ENCODE measurements around the gene SERINC4. TPM values are rescaled to one million over a fixed set of nuclear protein-coding genes. Genes with fewer than 3 reads are reported as not detected.
"Not testable (repeated sequence)": the region's sequence is repeated elsewhere in the genome, so short reads cannot be mapped to it uniquely, and the experiment has no call there.

The SERINC4 gene
- not detected for polyA plus RNA-seq (ENCODE audit: insufficient read length)
- long read RNA-seq, donor 1: 0 reads
- long read RNA-seq, donor 2: 0 reads
- long read RNA-seq, donor 3: 0 reads
- long read RNA-seq, donor 4: 0 reads
- long read RNA-seq, donor 5: 0 reads
- long read RNA-seq, donor 6: 0 reads
- long read RNA-seq, donor 7: 0 reads
- long read RNA-seq, donor 8: 0 reads

DNA sequence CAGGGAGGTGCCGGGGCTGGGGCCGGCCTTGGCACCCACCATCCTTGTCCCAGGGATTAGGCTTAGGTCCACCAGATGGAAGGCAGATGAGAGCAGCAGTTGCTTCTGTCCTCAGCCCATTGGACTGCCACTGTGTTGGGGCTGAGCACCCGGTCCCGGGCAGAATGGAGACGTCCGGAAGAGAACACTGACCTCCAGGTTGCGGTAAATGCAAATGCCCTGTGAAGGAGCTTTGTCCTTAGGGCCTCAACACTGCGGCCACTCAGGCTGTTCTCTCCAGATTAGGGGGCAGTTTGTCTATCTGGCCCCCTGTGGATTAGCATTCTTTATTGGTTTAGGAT lies at the start of gene SERINC4:
TSS of gene SERINC4 (minus strand) at position 276 of the 341 bp plus-strand sequence. CDS start at position 42, 234 bp downstream.
- no peak for DNase-seq

DNA sequence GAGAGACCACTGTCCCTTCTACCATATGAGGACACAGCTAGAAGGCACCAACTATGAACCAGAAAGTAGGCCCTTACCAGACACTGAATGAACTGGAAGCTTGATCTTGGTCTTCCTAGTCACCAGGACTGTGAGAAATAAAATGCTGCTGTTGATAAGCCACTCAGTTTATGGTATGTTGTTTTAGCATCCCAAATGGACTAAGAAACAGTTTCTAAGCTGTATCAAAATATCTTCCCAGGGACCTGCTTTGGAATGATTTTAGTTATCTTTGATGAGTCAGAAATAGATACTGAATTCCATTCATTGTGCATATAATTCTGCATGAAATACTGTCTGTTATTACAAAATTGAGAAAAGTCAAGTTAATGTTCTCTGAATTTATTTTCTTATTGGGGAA lies 45.4 kb upstream of the SERINC4 start:
- no peak for DNase-seq

DNA sequence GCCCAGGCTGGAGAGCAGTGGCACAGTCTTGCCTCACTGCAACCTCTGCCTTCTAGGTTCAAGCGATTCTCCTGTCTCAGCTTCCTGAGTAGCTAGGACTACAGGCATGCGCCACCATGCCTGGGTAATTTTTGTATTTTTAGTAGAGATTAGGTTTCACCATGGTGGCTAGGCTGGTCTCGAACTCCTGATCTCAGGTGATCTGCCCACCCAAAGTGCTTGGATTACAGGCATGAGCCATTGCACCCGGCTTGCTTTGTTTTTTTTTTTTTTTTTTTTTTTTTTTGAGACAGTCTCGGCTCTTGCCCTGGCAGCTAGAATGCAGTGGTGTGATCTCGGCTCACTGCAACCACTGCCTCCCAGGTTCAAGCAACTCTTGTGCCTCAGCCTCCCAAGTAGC lies 32.5 kb upstream of the SERINC4 start:
- DNase-seq: not testable (repeated sequence)

DNA sequence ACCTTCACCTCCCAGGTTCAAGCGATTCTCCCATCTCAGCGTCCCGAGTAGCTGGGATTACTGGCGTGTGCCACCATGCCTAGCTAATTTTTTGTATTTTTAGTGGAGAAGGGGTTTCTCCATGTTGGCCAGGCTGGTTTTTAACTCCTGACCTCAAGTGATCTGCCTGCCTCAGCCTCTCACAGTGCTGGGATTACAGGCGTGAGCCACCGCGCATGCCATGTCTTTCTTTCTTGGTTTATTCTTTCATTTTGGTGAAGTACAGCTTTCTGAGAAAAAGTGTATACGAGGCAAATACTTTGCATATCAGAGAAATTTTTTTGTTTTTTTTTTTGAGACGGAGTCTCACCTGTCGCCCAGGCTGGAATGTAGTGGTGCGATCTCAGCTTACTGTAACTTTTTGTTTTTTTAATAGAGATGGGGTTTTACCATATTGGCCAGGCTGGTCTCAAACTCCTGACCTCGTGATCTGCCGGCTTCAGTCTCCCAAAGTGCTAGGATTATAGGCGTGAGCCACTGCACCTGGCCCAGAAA lies 31.6 kb upstream of the SERINC4 start:
- DNase-seq: not testable (repeated sequence)

DNA sequence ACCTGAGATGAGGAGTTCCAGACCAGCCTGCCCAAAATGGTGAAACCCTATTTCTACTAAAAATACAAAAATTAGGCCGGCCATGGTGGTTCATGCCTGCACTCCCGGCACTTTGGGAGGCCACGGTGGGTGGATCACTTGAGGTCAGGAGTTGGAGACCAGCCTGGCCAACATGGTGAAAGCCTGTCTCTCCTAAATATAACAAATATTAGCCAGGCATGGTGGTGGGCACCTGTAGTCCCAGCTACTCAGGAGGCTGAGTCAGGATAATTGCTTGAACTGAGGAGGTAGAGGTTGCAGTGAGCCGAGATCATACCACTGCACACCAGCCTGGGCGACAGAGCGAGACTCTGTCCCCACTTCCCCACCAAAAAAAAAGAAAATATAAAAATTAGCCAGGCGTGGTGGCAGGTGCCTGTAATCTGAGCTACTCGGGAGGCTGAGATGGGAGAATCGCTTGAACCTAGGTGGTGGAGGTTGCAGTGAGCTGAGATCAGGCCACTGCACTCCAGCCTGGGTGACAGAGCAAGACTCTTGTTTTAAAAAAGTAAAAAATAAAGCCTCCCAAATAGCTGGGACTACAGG lies 30.8 kb upstream of the SERINC4 start:
- not testable (repeated sequence) for DNase-seq

DNA sequence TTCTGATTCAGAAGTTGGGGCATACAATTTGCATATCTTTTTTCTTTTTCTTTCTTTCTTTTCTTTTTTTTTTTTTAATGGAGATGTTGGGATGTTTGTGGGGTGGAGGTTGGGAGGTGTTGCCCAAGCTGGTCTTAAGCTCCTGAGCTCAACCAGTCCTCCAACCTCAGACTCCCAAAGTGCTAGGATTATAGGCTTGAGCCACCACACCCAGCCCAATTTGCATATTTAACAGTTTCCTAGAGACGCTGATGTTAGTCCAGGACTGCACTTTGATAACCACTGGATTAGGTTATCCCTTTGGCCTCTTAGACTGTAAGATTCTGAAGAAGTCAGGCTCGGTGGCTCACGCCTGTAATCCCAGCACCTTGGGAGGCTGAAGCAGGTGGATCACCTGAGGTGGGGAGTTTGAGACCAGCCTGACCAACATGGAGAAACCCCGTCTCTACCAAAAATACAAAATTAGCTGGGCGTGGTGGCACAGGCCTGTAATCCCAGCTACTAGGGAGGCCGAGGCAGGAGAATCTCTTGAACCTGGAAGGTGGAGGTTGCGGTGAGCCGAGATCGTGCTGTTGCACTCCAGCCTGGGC lies 30.0 kb upstream of the SERINC4 start:
- DNase-seq: not testable (repeated sequence)

DNA sequence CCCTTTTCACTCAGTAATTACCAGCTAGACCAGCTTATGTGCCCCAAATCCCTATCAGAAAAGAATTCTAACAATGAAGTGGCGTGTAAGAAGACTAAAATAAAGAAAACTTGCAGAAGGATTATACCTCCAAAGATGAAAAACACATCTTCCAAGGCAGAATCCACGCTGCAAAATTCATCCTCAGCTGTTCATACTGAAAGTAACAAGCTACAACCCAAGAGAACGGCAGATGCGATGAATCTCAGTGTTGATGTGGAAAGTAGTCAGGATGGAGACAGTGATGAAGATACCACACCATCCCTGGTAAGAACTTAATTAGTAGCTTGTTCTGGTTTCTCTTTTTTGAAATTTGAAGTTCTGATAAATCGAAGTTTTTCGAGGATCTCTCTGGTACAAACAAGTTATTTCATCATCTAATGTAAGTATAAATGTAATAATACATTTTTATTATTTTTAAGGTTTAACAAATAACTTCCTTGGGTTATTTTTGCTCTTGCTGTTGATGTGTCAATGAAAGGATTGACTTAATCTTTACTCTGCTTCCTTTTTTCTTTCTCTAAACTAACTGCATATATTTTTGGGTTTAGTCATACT lies 28.1 kb upstream of the SERINC4 start:
- DNase-seq: peak; percentile 3

DNA sequence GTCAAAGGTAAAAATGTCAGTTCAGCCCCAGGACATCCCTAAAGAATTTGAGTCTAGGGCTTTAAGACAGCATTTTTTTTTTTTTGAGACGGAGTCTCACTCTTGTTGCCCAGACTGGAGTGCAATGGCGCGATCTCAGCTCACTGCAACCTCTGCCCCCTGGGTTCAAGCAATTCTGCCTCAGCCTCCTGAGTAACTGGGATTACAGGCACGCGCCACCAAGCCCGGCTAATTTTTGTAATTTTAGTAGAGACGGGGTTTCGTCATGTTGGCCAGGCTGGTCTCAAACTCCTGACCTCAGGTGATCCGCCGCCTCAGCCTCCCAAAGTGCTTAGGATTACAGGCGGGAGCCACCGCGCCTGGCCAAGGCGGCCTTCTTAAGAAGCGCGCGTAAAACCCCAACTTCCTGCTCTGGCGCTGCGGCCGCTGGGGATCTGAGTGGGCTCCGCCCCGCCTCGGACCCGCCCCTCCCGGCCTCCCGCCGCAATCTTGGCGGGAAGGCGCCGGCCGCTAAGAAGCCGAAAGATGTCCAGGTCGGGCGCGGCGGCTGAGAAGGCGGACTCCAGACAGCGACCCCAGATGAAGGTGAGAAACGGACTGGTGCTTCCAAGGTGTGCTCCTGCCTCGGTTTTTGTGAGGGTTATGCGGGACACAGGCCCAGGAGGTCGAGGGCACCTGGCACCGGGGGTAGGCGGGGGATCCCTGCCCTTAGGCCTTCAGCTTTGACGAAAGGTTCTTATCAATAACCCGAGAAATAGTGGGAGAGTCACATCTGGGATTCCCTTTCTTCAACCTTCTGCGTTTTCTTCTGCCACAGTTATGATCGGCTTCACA lies 26.7 kb upstream of the SERINC4 start, which contains the start of gene WDR76:
TSS of gene WDR76 (plus strand) at position 495 of the 834 bp plus-strand sequence. CDS start at position 526, 31 bp downstream.
- DNase-seq: peak; percentile 82

DNA sequence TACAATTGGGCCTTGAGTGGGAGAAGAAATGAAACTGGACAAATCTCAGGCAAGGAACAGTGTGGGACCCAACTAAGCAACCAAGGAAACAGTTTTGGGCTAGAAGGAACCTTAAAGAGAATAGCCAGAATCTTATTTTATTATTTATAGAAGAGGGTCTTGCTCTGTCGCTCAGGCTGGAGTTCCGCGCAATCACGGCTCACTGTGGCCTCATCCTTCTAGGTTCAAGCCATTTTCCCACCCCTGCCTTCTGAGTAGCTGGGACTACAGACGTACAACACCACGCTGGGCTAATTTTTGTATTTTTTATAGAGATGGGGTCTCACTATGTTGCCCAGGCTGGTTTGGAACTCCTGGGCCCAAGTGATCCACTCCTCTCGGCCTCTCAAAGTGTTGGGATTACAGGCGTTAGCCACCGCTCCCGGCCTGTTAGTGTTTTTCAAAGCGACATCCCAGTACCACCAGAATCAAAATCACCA lies 26.0 kb upstream of the SERINC4 start:
- DNase-seq: no peak

DNA sequence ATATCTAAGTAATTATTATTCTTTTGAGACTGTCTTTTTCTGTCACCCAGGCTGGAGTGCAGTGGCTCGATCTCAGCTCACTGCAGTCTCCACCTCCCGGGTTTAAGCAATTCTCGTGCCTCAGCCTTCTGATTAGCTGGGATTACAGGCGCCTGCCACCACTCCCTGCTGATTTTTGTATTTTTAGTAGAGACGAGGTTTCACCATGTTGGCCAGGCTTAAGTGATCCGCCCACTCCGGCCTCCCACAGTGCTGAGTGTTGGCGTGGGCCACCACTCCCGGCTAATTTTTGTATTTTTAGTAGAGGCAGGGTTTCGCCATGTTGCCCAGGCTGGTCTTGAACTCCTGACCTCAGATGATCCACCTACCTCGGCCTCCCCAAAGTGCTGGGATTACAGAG lies 25.3 kb upstream of the SERINC4 start:
- not testable (repeated sequence) for DNase-seq

DNA sequence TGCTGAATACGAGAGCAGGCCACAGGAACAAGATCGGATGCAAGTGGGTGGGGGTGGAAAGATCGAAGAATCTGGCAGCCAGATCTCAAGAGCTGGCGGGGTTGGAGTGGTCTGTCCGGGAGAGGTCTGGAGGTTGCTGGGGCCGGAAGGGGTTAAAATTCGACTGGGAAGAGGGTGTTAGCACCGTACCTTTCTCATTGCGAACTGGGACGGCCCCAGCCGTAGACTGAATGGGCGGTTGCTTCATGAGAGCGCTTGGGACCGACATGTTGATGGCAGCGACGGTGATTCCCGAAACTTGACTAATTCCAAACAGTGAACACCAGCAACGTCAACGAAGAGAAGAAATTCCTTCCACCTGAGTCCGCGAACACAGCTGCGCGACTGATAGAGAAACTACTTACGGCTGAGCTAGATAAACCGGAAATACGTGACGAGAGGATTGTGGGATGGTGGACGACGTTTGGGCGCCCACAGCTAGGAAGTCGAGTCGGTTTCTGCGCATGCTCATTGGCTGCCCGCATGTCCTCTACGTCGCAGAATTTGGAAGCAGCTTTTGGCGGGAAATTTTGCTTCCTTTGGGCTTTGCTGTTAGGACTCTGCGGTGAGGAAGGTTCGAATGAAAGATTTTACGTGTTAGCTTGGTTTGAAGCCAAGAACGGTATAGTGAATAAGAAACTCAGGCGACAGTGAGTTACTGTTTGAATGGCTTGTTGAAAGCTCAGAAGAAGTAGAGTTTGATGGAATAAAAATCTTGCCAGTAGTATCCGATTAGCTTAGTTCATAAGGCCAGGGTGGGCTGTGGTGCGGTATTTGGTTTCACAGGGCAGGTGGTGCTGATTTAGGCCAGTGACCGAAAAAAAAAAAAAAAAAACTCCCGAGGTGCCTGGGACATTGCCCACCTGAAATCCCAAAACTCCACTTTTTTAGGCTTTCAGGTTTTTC lies 24.6 kb upstream of the SERINC4 start, which contains the start of gene MFAP1:
TSS of gene MFAP1 (minus strand) at position 389 of the 945 bp plus-strand sequence. CDS start at position 268, 121 bp downstream.
- peak; percentile 94 for DNase-seq

DNA sequence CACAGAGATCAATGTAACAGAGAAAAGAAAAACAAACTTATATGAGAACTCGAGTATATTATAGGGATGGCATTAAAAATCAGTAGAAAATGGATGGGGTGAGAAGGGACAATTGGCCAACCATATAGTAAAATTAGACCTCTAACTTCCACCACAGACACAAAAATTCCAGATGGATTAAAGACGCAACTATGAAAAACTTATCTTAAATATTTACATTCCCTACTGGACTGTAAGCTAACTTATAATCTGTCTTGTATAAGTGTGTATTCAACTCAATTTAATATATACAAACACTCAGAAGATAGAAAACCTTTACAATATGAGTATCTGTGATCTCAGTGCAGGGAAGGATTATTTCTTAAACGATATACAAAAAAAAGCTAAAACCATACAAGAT lies 21.5 kb upstream of the SERINC4 start:
- no peak for DNase-seq

DNA sequence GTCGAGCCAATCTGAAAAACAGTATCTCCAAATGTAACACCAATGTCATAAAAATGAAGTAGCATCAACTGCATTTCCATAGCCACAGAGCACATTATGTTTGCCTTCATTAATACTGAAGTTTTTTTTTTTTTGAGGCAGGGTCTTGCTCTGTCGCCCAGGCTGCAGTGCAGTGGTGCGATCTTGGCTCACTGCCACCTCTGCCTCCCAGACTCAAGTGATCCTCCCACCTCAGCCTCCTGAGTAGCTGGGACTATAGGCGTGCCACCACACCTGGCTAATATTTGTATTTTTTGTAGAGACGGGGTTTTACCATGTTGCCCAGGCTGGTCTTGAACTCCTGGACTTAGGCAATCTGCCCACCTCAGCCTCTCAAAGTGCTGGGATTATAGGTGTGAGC lies 15.0 kb upstream of the SERINC4 start:
- not testable (repeated sequence) for DNase-seq

DNA sequence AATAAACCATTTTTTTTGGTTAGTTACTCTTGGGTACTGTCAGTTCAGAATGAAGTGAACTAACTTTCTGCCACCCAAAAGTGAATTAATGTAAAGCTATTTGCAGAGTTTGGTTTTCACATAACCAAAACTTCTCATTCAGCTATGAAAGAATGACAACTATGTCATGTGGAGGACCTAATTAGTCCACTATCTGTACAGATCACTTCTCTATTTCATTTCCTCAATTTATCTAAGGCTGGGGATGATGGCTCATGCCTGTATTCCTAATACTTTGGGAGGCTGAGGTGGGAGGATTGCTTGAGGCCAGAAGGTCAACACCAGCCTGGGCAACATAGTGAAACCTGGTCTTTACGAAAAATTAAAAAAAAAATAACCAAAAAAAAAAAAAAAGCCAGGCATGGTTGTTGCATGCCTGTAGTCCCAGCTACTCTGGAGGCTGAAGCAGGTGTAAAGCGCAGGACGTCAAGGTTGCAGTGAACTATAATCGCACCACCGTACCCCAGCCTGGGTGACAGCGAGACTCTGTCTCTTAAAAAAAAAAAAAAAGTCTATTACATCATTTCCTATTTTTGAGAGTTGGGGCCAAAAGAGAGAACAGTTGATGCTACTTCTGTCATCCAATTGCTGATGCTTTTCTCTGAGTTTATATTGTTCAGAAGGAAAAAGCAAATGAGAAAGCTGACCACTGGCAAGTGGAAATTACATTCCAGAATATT lies 9.1 kb upstream of the SERINC4 start:
- DNase-seq: no peak

DNA sequence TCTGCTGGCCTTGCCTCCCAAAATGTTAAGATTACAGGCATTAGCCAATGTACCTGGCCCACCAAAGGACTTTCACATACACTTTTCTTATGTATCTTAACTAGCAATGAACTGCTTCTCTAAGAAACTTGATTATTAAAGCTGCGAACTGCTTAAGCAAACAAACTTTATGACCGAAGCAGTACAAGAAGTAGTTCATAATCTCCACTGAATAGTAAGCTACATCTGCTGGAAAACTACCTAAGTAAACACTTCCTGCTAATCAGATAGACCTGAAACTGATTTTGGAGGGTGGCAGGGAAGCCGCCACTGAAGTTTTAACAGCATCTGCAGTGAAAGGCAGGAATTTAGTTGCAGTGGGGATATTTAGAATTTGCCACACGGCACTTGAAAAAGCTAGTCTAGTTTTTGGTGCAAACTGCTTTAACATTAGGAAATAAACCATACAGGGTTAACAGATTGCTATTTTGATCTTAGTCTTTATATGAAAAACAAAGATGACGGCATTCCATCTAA lies 8.5 kb upstream of the SERINC4 start:
- DNase-seq: no peak

DNA sequence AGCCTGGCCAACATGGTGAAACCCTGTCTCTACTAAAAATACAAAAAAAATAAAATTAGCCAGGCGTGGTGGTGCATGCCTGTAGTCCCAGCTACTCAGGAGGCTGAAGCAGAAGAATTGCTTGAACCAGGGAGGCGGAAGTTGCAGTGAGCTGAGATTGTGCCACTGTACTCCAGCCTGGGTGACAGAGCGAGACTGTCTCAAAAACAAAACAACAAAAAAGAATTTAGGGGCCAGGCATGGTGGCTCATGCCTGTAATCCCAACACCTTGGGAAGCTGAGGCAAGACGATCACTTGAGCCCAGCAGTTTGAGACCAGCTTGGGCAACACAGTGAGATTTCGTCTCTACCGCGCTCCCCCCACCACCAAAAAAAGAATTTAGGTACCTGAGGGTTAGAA lies 2.7 kb upstream of the SERINC4 start:
- DNase-seq: not testable (repeated sequence)

DNA sequence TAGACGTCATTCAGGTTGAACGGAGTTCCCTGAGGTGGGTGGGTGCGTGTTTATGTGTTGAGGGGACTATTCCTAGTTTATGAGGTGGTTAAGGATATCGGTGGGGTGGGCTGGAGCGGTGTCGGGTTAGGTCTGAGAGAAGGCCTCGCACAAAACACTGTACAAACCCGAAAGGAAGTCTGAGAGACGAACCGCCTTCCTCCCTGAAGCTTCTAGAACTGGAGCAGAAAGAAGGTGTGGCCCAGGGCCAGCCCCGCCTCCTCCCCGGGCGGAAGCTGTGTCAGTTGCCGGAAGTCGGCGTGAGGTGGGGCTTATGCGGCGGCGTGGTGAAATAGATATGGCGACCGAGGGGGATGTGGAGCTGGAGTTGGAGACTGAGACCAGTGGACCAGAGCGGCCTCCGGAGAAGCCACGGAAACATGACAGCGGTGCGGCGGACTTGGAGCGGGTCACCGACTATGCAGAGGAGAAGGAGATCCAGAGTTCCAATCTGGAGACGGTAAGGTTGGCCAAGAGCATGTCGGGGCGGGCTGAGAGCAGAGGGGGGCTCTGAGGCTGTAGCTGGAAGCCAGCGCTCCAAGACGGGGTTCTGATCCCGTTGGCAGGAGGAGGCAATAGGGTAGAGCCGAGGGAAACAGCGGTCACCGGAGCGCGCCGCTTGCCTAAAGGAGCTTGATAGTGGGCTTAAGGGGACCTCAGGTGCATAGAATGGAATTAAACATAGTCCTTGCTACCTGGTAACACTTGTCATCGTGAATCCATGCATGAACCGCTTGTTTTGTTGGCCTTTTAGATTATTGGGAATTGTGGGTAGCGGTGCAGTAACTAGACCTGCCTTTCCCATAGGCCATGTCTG lies 494 bp upstream of the SERINC4 start, which contains the start of gene HYPK:
TSS of gene HYPK (plus strand) at position 314 of the 856 bp plus-strand sequence. CDS start at position 338, 24 bp downstream.
- peak; percentile 90 for DNase-seq

DNA sequence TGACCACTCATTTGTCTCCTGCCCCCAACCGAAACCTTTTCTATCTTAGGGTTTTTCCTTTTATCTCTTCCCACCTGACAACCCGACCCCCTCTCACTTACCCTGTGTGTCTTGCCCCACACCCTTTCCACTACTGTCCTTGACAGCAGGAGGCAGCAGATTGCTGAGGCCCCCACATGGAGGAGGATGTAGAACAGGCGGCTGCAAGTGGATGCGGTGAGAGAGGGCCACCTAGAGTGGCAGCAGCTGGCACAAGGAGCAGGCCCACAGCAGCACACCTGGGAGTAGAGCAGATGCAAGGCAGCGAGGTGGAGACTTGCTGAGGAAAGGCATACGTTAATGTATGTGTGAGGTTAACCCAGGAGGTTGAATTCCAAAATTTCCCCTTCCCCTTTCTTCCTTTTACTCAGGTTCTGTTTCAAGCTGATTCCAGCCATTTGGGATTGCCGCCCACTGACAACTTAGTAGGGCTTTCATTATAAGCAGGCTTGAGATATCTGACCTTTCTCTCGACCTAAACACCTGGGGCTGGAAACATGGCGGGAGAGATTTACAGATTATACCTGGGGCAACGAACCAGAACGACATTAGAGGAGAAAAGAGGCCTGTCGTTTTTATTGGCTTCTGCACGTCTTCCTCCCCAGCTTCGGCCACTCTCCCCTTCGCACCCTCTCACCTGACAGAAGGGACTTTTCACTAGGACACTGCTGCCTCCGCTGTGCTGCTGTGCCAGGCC lies 643 bp downstream of the SERINC4 start:
- no peak for DNase-seq
